Limb (tissue), 2 donors: ENCODE measurements around the gene TSPYL2.

Experiments used
- DNase-seq, 2 donors: peaks; one replicate each; pipeline ENCODE4 v3.0.0-alpha.2; 2016; ENCODE audit errors: extremely low spot score in 2 of 2

The TSPYL2 gene

GRCh38 chrX:53080628-53081580 lies 1.3 kb upstream of the TSPYL2 start:
- no peak for DNase-seq

- DNase-seq = no peak
Observed at GRCh38 chrX:53082773-53083616, 828 bp downstream of the TSPYL2 start.

GRCh38 chrX:53084043-53084570 lies 1.9 kb downstream of the TSPYL2 start:
- DNase-seq = no peak

- no peak for DNase-seq
Observed at GRCh38 chrX:53084863-53085262, 2.7 kb downstream of the TSPYL2 start.

- DNase-seq = no peak
Observed at GRCh38 chrX:53085661-53086229, 3.6 kb downstream of the TSPYL2 start.

GRCh38 chrX:53086464-53086863 lies 4.3 kb downstream of the TSPYL2 start:
- DNase-seq = no peak

- DNase-seq = no peak
Observed at GRCh38 chrX:53087388-53087831, 5.2 kb downstream of the TSPYL2 start.

- peak; percentile 66 to 86 for DNase-seq
Observed at GRCh38 chrX:53088136-53088974, 6.2 kb downstream of the TSPYL2 start.

- peak in 1 of 2 donors; percentile 49 for DNase-seq
Observed at GRCh38 chrX:53089224-53089842, 7.2 kb downstream of the TSPYL2 start.

- no peak for DNase-seq
Observed at GRCh38 chrX:53089925-53090324, 7.8 kb downstream of the TSPYL2 start.

- DNase-seq = no peak
Observed at GRCh38 chrX:53091354-53091753, 9.2 kb downstream of the TSPYL2 start.

- peak; percentile 48 to 77 for DNase-seq
Observed at GRCh38 chrX:53093177-53093655, 11.0 kb downstream of the TSPYL2 start.

- DNase-seq = peak; percentile 88 to 91
Observed at GRCh38 chrX:53093748-53094581, 11.8 kb downstream of the TSPYL2 start, which contains the start of gene KANTR. KANTR (plus strand) TSS chrX:53094142; CDS start chrX:53124273, 30,131 bp downstream.

- no peak for DNase-seq
Observed at GRCh38 chrX:53094582-53094905, 12.4 kb downstream of the TSPYL2 start.

- no peak for DNase-seq
Observed at GRCh38 chrX:53095796-53096195, 13.6 kb downstream of the TSPYL2 start.

GRCh38 chrX:53114864-53115549 lies 32.8 kb downstream of the TSPYL2 start:
- DNase-seq = no peak

GRCh38 chrX:53115550-53115874 lies 33.3 kb downstream of the TSPYL2 start:
- no peak for DNase-seq

GRCh38 chrX:53116101-53116500 lies 33.9 kb downstream of the TSPYL2 start:
- DNase-seq = peak in 1 of 2 donors; percentile 6

GRCh38 chrX:53122013-53122412 lies 39.8 kb downstream of the TSPYL2 start:
- DNase-seq = no peak
